K562 (cell line): ENCODE data around the gene MAD2L1BP. TPM values are rescaled to one million over a fixed set of nuclear protein-coding genes. Genes with fewer than 3 reads are reported as not detected.
A peak's percentile ranks its signal among the peaks of the same experiment; 100 is the strongest.

Source experiments
- CAMTA2 ChIP-seq: fragments of 250-450 bp; sonication (Bioruptor Pico); conservative IDR thresholded peaks from 2 replicates; pipeline ENCODE4 v1.5.1; 2022
- E2F5 ChIP-seq: sonication (generic); formaldehyde crosslinking; IDR thresholded peaks from 2 replicates; pipeline ENCODE4 v1.8.0; 2022; ENCODE audit warnings: mild to moderate bottlenecking, missing genetic modification reagents
- HMGXB4 ChIP-seq: sonication (generic); formaldehyde crosslinking; IDR thresholded peaks from 2 replicates; pipeline ENCODE4 v1.8.1; 2023; ENCODE audit warnings: mild to moderate bottlenecking, missing genetic modification reagents
- MNT ChIP-seq, 2 experiments: fragments of 450-650 bp; conservative IDR thresholded peaks; 2 replicates each; pipeline ENCODE4 v1.6.1; 2017; ENCODE audit warnings: mild to moderate bottlenecking in 2 of 2, moderate library complexity in 2 of 2
- PBX2 ChIP-seq, 2 experiments: IDR thresholded peaks in 1 of 2; conservative IDR thresholded peaks in 1 of 2; 2 replicates each; pipeline ENCODE4 v1.6.1; 2016; ENCODE audit warnings: low read depth in 2 of 2, mild to moderate bottlenecking in 1 of 2, missing compliant biosample characterization in 1 of 2, missing genetic modification characterization in 1 of 2, moderate library complexity in 1 of 2
- RBM25 ChIP-seq: fragments of 200-400 bp; formaldehyde crosslinking; IDR thresholded peaks from 2 replicates; pipeline ENCODE4 v1.6.1; 2018; ENCODE audit warnings: low read length, low read depth, moderate library complexity; ENCODE audit not compliant: severe bottlenecking
- SREBF1 ChIP-seq: fragments of 150-350 bp; IDR thresholded peaks from 2 replicates; pipeline ENCODE4 v1.6.1; 2014; ENCODE audit warnings: antibody characterized with exemption, low read depth, low read length, borderline replicate concordance
- ZBTB11 ChIP-seq, 3 experiments: fragments of 200-800 bp in 1 of 3; fragments of 250-450 bp in 1 of 3; fragments of 450-650 bp in 1 of 3; sonication (Bioruptor Pico) in 1 of 3; sonication (Bioruptor generic) in 1 of 3; formaldehyde crosslinking in 1 of 3; IDR thresholded peaks; 2 replicates each; pipeline versions ENCODE4 v1.6.1 to v1.8.0; 2016 to 2022; ENCODE audit warnings: mild to moderate bottlenecking in 2 of 3, missing genetic modification characterization in 2 of 3, missing compliant biosample characterization in 1 of 3, moderate library complexity in 1 of 3
- ZBTB5 ChIP-seq: fragments of 450-650 bp; IDR thresholded peaks from 2 replicates; pipeline ENCODE4 v1.6.1; 2017; ENCODE audit warnings: antibody characterized with exemption
- ZNF347 ChIP-seq: fragments of 450-650 bp; formaldehyde crosslinking; IDR thresholded peaks from 2 replicates; pipeline ENCODE4 v1.4.0; 2020; ENCODE audit warnings: low read depth, mild to moderate bottlenecking, moderate library complexity
- polyA plus RNA-seq, 8 experiments: library from polyadenylated mRNA; depleted of rRNA in 4 of 8; stranded (reverse) in 5 of 8; unstranded in 3 of 8; fragments of >200 nt; fragmentation: Nextera tagmentation in 2 of 8; fragmentation: Illumina TruSeq in 1 of 8; extraction: Ambion mirVana in 2 of 8; extraction: Trizol in 1 of 8; gene quantifications; 2 replicates each; pipeline versions ENCODE4 v1.2.1 to v1.2.3, GENCODE V29; 2011 to 2014; ENCODE audit warnings: inconsistent platforms in 1 of 8, missing spikeins in 1 of 8
- total RNA-seq, 7 experiments: library from RNA; depleted of rRNA in 6 of 7; stranded (reverse); fragments of >200 nt in 6 of 7; fragmentation: Illumina TruSeq in 2 of 7; extraction: Trizol in 2 of 7; gene quantifications; 2 replicates each; pipeline versions ENCODE4 v1.2.1 to v1.2.3, GENCODE V29; 2011 to 2021; ENCODE audit warnings: low replicate concordance in 1 of 7

Gene MAD2L1BP
- total and polyA plus RNA-seq, 9 of the 15 experiments (the other 6 are each of a cell fraction or from before 2014, with no cell fraction given) = 69.7 to 321 (median 111) TPM

- peak in 2 of 3 experiments; percentile 17 to 77; a peak in 1 of 6 replicates for TF ChIP-seq ZBTB11 (CRISPR knock-in tag; IDR thresholded peaks at IDR 0.05)
- TF ChIP-seq RBM25 = peak; percentile 70
- no peak for TF ChIP-seq ZNF347 (CRISPR knock-in tag)
- 0 out of 2 replicates have a peak, but pooled peaks have one; percentile 7 for TF ChIP-seq SREBF1
- no peak for TF ChIP-seq HMGXB4
- peak; percentile 26; the same call in 1 of the 2 replicates for TF ChIP-seq PBX2 (CRISPR knock-in tag; IDR thresholded peaks at IDR 0.05; ENCODE audit: low read depth)
- peak; percentile 74 for TF ChIP-seq PBX2 (tag; conservative IDR thresholded peaks at IDR 0.05; ENCODE audit: low read depth)
- peak; percentile 55; the same call in 1 of the 2 replicates for TF ChIP-seq E2F5 (CRISPR knock-in tag)
- peak in 1 of 2 experiments; percentile 80; a peak in 2 of 4 replicates for TF ChIP-seq MNT (conservative IDR thresholded peaks at IDR 0.05)
- no peak for TF ChIP-seq CAMTA2 (CRISPR knock-in tag)
- no peak for TF ChIP-seq ZBTB5
Measured at GRCh38 chr6:43687437-43688347, 52.1 kb downstream of the MAD2L1BP start, which contains the start of gene MRPS18A (continued).
